Breast epithelium (tissue), 4 donors: Measurements from ENCODE around the gene CSNK2B. TPM values are rescaled to one million over a fixed set of nuclear protein-coding genes. Genes with fewer than 3 reads are reported as not detected.
A peak's percentile ranks its signal among the peaks of the same experiment; 100 is the strongest.

Source experiments
- DNase-seq, 2 donors: peaks; one replicate each; pipeline ENCODE4 v3.0.0-alpha.2; 2019; ENCODE audit warnings: low spot score in 2 of 2
- H3K27ac ChIP-seq, 2 donors: fragments of 200-600 bp; sonication (generic) in 1 of 2; one replicate each; pipeline ENCODE4 v1.5.1; 2016 to 2019; ENCODE audit warnings: mild to moderate bottlenecking in 1 of 2
- H3K27me3 ChIP-seq, 2 donors: fragments of 200-600 bp; sonication (generic) in 1 of 2; one replicate each; pipeline versions ENCODE4 v1.5.1 to v1.6.0; 2017 to 2019; ENCODE audit warnings: control low read depth in 1 of 2, mild to moderate bottlenecking in 1 of 2
- H3K36me3 ChIP-seq: fragments of 200-600 bp; one replicate; pipeline ENCODE4 v1.5.1; 2019
- H3K4me1 ChIP-seq, 2 donors: fragments of 200-600 bp; sonication (generic); one replicate each; pipeline ENCODE4 v1.5.1; 2016 to 2019; ENCODE audit warnings: control low read depth in 1 of 2
- H3K4me3 ChIP-seq, 3 donors: fragments of 200-600 bp; sonication (generic); 1 replicate in 2 of 3; 2 replicates in 1 of 3; pipeline ENCODE4 v1.5.1; 2016 to 2019; ENCODE audit warnings: mild to moderate bottlenecking in 3 of 3, moderate library complexity in 2 of 3
- H3K9me3 ChIP-seq, 2 donors: fragments of 200-600 bp; sonication (generic) in 1 of 2; one replicate each; pipeline ENCODE4 v1.5.1; 2016 to 2019; ENCODE audit warnings: control low read depth in 1 of 2
- CTCF ChIP-seq, 3 donors: fragments of 450-650 bp; IDR thresholded peaks; one replicate each; pipeline ENCODE4 v1.5.1; 2016 to 2017; ENCODE audit warnings: antibody characterized with exemption in 3 of 3, mild to moderate bottlenecking in 3 of 3, moderate library complexity in 3 of 3
- POLR2A ChIP-seq: fragments of 450-650 bp; IDR thresholded peaks from one replicate; pipeline ENCODE4 v1.6.1; 2016; ENCODE audit warnings: antibody characterized with exemption, mild to moderate bottlenecking, moderate library complexity
- POLR2AphosphoS5 ChIP-seq, 3 donors: sonication (generic); formaldehyde crosslinking; IDR thresholded peaks; one replicate each; pipeline ENCODE4 v1.6.1; 2017; ENCODE audit warnings: antibody characterized with exemption in 3 of 3
- intact Hi-C: fragments of 100-400 bp; cut with DNase I; formaldehyde crosslinking; loops from one replicate; pipeline ENCODE4 v1.15.1; 2023; ENCODE audit warnings: low total_unique reads
- total RNA-seq, 3 donors: library from RNA; depleted of rRNA; stranded (reverse); fragments of >200 nt; gene quantifications; one replicate each; pipeline ENCODE4 v1.1.0, GENCODE V29; 2016

Gene CSNK2B
- 100 to 1,000 TPM; 135 to 180 (median 178) TPM for total RNA-seq

DNA sequence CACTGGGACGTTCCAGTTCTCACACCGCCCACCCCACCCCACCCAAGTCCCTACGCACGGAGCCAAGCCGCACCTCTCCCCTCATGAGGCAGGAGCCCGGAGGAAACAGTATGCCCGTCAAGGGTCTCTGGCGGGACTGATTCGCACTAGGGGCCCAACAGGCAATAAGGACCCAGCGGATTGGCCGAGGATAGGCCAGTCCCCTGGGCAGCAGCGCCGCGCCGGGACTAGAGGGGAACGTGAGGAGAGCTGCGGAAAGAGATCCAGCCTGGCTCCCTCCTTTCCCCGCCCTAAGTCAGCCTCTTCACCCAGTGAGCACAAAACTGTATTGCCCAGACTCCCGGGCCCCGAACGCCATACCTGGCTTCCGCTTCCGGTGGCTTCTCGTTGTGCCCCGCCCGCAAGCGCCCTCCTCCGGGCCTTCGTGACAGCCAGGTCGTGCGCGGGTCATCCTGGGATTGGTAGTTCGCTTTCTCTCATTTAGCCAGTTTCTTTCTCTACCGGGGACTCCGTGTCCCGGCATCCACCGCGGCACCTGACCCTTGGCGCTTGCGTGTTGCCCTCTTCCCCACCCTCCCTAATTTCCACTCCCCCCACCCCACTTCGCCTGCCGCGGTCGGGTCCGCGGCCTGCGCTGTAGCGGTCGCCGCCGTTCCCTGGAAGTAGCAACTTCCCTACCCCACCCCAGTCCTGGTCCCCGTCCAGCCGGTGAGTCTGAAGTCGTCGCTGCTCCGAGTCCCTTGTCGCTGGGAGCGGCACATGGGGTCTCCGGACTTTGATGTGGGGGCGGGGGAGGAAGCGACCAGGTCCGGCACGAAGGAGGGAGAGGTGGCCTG lies at the start of gene CSNK2B:
Gene CSNK2B, plus strand, starts transcription at position 580 of the 836 bp plus-strand sequence. CDS start 752 bp downstream, outside the sequence.
- TF ChIP-seq CTCF (IDR thresholded peaks at IDR 0.05) (no peak), POLR2A (peak; percentile 64), POLR2AphosphoS5 (IDR thresholded peaks at IDR 0.05) (peak; percentile 67 to 95 (median 92))
- DNase-seq, result peak; percentile 98 to 99
- Histone ChIP-seq H3K4me3 (peak within 1 kb of the TSS; percentile 65 to 87 (median 76)), H3K4me1 (peaks cover 10 to 25% of the 10 kb centered on the region in 2 donors), H3K36me3 (no peaks in the 10 kb centered on the region), H3K9me3 (no peaks in the 10 kb centered on the region), H3K27ac (peak within 1 kb of the TSS; percentile 97 to 98), H3K27me3 (no peaks in the 10 kb centered on the region)
- intact Hi-C loops, result no loop called here

DNA sequence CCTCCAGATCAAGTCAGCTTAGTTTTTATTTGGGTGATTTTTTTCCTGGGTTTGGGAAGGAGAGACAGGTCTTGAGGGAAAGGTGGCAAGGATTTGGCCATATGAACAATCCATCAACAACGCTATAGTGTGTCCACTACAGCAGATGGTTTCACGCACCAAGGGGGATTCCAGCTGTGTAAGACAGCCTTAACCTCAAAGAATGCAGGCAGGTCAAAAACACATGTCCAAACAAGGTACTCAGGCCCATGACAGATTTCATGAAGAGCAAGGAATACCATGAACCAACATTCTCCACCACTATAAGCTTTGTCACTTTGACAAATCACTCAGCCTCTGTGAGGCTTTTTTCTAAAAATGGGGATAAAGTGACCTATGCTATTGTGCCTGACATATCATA lies 48.9 kb upstream of the CSNK2B start:
- no peak for TF ChIP-seq POLR2AphosphoS5 (IDR thresholded peaks at IDR 0.05)
- TF ChIP-seq CTCF (IDR thresholded peaks at IDR 0.05), result no peak
- TF ChIP-seq POLR2A, result no peak
- intact Hi-C loops, result no loop called here
- Histone ChIP-seq H3K4me3 (no peak overlapping the region), H3K9me3 (no peaks in the 10 kb centered on the region), H3K27ac (no peak overlapping the region), H3K27me3 (no peaks in the 10 kb centered on the region), H3K36me3 (no peaks in the 10 kb centered on the region), H3K4me1 (peaks cover 3 to 5% of the 10 kb centered on the region in 2 donors)
- DNase-seq, result no peak

- peak overlapping the region; percentile 79 to 93 (median 89) for H3K4me3 ChIP-seq
- H3K27ac ChIP-seq, result peak overlapping the region; percentile 98 to 99
- peak; percentile 98 to 99 for DNase-seq
- H3K36me3 ChIP-seq, result peaks cover 6% of the 10 kb centered on the region
- no peaks in the 10 kb centered on the region for H3K9me3 ChIP-seq
- TF ChIP-seq CTCF (IDR thresholded peaks at IDR 0.05) (no peak), POLR2AphosphoS5 (IDR thresholded peaks at IDR 0.05) (peak; percentile 95 to 98 (median 97)), POLR2A (peak; percentile 96)
- H3K4me1 ChIP-seq, result peaks cover 8 to 10% of the 10 kb centered on the region in 2 donors
- H3K27me3 ChIP-seq, result no peaks in the 10 kb centered on the region
- intact Hi-C loops, result no loop called here
Measured at GRCh38 chr6:31619805-31620585, 45.9 kb upstream of the CSNK2B start.

DNA sequence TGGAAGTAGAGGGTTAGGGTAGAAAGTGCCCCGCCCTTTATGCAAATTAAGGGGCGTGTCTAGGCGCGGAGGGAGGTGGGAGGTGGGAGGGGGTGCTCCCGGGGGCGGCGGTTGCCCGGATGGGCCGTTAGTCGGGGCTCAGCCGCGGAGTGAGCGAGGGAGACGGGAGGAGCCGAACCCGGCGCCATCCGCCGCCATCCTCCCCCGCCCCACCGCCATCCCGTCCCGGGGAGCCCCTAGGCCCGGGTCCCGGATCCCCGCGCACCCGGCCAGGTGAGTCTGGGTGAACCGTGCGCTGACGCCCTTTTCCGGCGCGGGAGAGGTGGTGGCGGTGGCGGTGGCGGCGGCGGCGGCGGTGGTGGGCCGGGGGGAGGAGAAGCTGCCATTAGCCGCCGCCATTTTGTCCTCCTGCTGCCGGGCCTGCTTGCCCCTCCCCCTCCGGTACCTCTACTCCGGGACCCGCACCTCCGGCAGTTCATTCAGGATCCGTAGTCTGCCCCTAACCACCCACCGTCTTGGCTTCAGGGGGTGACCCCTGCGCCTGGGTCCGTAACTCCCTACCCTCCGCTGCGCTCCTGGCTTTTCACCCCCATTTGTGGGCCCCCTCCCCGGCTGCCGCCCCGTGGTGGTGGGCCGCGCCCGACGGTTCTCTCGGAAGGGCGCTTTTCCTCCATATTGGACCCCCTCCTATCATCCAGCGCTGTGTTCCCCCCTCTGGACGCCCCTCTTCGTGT lies 45.1 kb upstream of the CSNK2B start, which contains the start of gene PRRC2A:
Gene PRRC2A, plus strand, starts transcription at position 130 of the 734 bp plus-strand sequence. CDS start 2,075 bp downstream, outside the sequence.
- TF ChIP-seq POLR2AphosphoS5 (IDR thresholded peaks at IDR 0.05) (peak in 2 of 3 donors; percentile 37 to 45), POLR2A (peak; percentile 85), CTCF (IDR thresholded peaks at IDR 0.05) (no peak)
- peak within 1 kb of the TSS; percentile 79 to 93 (median 89) for H3K4me3 ChIP-seq
- intact Hi-C loops, result no loop called here
- H3K27me3 ChIP-seq, result no peaks in the 10 kb centered on the region
- peaks cover 8 to 10% of the 10 kb centered on the region in 2 donors for H3K4me1 ChIP-seq
- H3K27ac ChIP-seq, result peak within 1 kb of the TSS; percentile 99
- H3K36me3 ChIP-seq, result peaks cover 12% of the 10 kb centered on the region
- no peaks in the 10 kb centered on the region for H3K9me3 ChIP-seq
- peak; percentile 76 to 96 for DNase-seq
